ENCODE results near the gene ELP4. TPM values are rescaled to one million over a fixed set of nuclear protein-coding genes. Genes with fewer than 3 reads are reported as not detected.

ELP4 gene
- total and polyA plus RNA-seq, 11 donors = 8.5 to 20.7 (median 14.1) TPM

DNA sequence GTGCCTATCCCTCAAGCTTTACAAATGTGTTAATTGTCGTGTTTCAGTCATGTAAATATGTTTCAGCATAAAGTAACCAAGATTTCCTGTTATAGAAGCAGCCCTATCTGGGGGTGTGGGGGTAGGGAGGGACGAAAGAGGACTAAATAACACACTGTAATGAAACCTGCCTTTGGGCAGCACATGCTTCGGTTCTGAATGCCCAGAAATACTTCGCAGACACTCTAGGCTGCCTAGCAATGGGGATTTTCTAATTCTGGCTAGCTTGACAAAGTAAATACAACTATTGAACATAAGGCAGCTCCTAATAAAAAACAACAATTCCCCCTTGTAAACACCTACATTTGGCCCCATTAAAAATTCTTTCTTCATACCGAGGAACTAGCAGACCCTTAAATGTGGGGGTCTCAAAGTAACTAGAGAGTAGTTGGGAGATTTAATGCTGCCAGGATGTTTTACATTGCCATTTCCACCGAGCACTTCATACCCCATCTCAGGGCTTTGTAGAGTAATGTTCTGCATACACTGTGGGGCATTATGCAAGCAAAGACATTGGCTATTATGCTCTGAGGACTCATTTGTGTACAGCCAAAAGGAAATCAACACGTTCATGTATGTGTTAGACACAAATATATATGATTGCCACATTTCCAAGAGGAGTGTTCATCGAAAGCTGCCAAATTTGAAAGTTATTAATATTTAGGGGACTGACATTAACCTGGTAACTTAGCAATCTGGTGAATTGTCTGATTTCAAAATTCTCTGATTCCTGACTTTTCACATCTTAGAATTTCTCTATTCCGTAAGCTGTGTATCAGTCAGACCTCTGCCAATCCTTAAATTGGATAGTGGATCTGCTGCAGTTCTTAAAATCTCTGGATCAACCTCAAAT is 259.4 kb downstream of the ELP4 start:
- Histone ChIP-seq H3K27me3 (peaks cover 0 to 4% (median 0%) of the 10 kb centered on the region in 9 donors), H3K4me3 (no peak overlapping the region), H3K36me3 (no peaks in the 10 kb centered on the region), H3K9me3 (no peaks in the 10 kb centered on the region), H3K4me1 (no peaks in the 10 kb centered on the region), H3K27ac (no peak overlapping the region)
- DNase-seq (no peak), ATAC-seq (no peak)
- WGBS, 4 donors = 85 to 92% (median 87%) methylated on average over 9 of the region's 9 CpGs
- intact Hi-C loops (cut with DNase I) = no loop called here
- no peak for TF ChIP-seq POLR2A (IDR thresholded peaks at IDR 0.05)
- TF ChIP-seq, protein P1, sequence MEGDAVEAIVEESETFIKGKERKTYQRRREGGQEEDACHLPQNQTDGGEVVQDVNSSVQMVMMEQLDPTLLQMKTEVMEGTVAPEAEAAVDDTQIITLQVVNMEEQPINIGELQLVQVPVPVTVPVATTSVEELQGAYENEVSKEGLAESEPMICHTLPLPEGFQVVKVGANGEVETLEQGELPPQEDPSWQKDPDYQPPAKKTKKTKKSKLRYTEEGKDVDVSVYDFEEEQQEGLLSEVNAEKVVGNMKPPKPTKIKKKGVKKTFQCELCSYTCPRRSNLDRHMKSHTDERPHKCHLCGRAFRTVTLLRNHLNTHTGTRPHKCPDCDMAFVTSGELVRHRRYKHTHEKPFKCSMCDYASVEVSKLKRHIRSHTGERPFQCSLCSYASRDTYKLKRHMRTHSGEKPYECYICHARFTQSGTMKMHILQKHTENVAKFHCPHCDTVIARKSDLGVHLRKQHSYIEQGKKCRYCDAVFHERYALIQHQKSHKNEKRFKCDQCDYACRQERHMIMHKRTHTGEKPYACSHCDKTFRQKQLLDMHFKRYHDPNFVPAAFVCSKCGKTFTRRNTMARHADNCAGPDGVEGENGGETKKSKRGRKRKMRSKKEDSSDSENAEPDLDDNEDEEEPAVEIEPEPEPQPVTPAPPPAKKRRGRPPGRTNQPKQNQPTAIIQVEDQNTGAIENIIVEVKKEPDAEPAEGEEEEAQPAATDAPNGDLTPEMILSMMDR (IDR thresholded peaks at IDR 0.05) = no peak

DNA sequence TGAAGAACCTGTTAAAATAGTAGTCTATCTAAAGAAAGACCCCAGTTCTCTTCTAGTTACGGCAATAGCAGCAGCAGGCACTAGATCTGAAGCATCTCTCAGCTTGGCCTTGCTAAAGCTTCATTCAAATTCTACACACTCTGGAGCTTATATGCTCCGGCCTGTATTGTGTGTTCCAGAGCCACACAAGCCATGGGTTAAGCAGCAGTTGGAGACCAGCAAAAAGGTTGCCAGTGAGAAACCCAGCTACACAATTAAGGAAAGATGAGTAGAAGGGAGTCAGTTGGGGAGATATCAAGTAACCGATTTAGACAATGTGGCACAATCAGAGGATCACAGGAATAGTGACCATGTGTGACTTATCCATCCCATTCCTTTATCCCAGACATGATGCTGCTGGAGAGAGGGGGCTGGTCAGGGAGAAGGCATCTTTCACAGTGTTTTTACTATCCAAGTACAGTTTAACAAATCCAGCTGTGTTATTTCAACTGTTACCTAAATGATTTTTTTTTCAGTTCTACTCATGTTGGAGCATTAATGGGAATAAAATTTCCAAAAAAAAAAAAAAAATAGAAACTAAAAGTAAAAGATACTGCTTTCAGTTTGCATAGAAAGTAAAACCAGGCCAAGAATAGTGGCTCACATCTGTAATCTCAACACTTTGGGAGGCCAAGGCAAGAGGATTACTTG is 260.6 kb downstream of the ELP4 start:
- Histone ChIP-seq H3K4me3 (no peak overlapping the region), H3K27ac (no peak overlapping the region), H3K27me3 (peaks cover 0 to 4% (median 0%) of the 10 kb centered on the region in 9 donors), H3K4me1 (no peaks in the 10 kb centered on the region), H3K9me3 (no peaks in the 10 kb centered on the region), H3K36me3 (no peaks in the 10 kb centered on the region)
- TF ChIP-seq POLR2A (IDR thresholded peaks at IDR 0.05) = no peak
- TF ChIP-seq, protein P1 (IDR thresholded peaks at IDR 0.05) = no peak
- no peak for ATAC-seq
- WGBS, 4 donors = 82 to 93% (median 90%) methylated on average over 3 of the region's 3 CpGs
- intact Hi-C loops (cut with DNase I) = no loop called here
- DNase-seq = no peak

DNA sequence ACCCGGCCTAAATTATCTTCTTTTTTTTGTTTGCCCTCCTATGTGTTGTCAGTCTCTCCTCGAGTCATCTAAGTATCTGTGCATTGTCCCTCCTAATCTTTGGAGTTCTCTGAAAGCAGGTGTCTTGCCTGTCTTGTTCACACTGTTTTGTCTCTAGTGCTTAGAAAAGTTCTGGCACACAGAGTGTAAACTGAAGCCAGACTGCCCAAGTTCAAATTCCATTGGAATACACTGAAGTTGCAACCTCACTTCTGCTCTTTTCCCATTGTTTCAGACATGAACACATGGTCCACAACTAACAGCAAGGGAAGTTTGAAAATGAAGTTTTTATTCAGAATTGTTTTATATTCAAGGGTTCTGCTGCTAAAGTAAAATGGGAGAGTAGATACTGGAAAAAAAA is 262.8 kb downstream of the ELP4 start:
- 52 to 60% (median 57%) methylated on average over 2 of the region's 2 CpGs for WGBS, 4 donors
- ATAC-seq = no peak
- no peak for DNase-seq
- Histone ChIP-seq H3K9me3 (peaks cover 0 to 8% (median 0%) of the 10 kb centered on the region in 12 donors), H3K27ac (no peak overlapping the region), H3K36me3 (no peaks in the 10 kb centered on the region), H3K4me3 (no peak overlapping the region), H3K27me3 (no peaks in the 10 kb centered on the region), H3K4me1 (no peaks in the 10 kb centered on the region)
- intact Hi-C loops (cut with DNase I) = no loop called here
- no peak for TF ChIP-seq POLR2A (IDR thresholded peaks at IDR 0.05)

DNA sequence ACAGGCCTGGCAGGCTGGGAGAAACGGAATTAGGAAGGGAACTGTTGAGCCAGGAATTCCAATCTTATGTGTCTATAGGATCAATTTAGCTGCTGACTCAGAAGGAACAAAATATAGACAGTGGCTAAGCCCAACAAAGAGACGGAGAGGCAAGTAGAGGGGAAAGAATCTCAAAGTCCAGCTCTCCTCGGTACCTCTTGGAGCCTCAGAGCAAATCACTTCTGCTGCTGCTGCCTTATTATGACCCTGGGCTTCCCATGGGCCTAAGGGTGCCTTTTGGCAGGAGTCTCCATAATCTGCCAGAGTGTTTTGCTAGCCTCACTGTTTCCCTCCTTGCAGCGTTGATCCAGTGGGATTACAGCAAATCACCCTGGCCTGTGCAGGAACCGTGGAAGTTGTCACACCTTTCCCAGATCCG is 269.8 kb downstream of the ELP4 start:
- H3K9me3 ChIP-seq = peaks cover 0 to 11% (median 0%) of the 10 kb centered on the region in 12 donors
- intact Hi-C loops (cut with DNase I) = no loop called here
- DNase-seq (no peak), ATAC-seq (peak in 3 of 4 donors; percentile 45 to 78 (median 60))
- H3K36me3 ChIP-seq = peaks cover 0 to 7% (median 0%) of the 10 kb centered on the region in 9 donors
- H3K27me3 ChIP-seq = no peaks in the 10 kb centered on the region
- peaks cover 0 to 11% (median 0%) of the 10 kb centered on the region in 12 donors for H3K4me1 ChIP-seq
- TF ChIP-seq, protein P1 (IDR thresholded peaks at IDR 0.05) = no peak
- TF ChIP-seq POLR2A (IDR thresholded peaks at IDR 0.05) = no peak
- H3K4me3 ChIP-seq = no peak overlapping the region
- H3K27ac ChIP-seq = no peak overlapping the region
- WGBS, 4 donors = 50 to 69% (median 60%) methylated on average over 6 of the region's 6 CpGs
